Lung (tissue), 12 donors: Measurements from ENCODE around the gene RPS2. TPM values are rescaled to one million over a fixed set of nuclear protein-coding genes. Genes with fewer than 3 reads are reported as not detected.

ENCODE experiments used
- ATAC-seq: fragments of 200-7000 bp; cut with Tn5 transposase; one replicate; pipeline ENCODE4 v1.9.1; 2020; ENCODE audit warnings: moderate number of reproducible peaks; ENCODE audit not compliant: insufficient read depth, low FRiP score
- DNase-seq, 3 donors: peaks; one replicate each; pipeline ENCODE4 v3.0.0-alpha.2; 2013 to 2017
- H3K27ac ChIP-seq, 2 donors: one replicate each; pipeline ENCODE4 v1.5.1; 2013; ENCODE audit warnings: mild to moderate bottlenecking in 2 of 2, moderate library complexity in 2 of 2, control low read depth in 1 of 2, inconsistent platforms in 1 of 2, low read depth in 1 of 2, low read length in 1 of 2
- H3K27me3 ChIP-seq, 3 donors: one replicate each; pipeline ENCODE4 v1.5.1; 2013; ENCODE audit warnings: low read length in 2 of 3; ENCODE audit not compliant: control insufficient read depth in 3 of 3, insufficient read depth in 3 of 3
- H3K36me3 ChIP-seq, 4 donors: one replicate each; pipeline ENCODE4 v1.5.1; 2013; ENCODE audit warnings: low read length in 4 of 4, mild to moderate bottlenecking in 1 of 4, moderate library complexity in 1 of 4; ENCODE audit not compliant: control insufficient read depth in 4 of 4, insufficient read depth in 4 of 4
- H3K4me1 ChIP-seq, 5 donors: one replicate each; pipeline ENCODE4 v1.5.1; 2013; ENCODE audit warnings: low read length in 5 of 5, mild to moderate bottlenecking in 2 of 5, moderate library complexity in 1 of 5; ENCODE audit not compliant: control insufficient read depth in 5 of 5, insufficient read depth in 5 of 5
- H3K4me3 ChIP-seq: one replicate; pipeline ENCODE4 v1.5.1; 2013; ENCODE audit warnings: mild to moderate bottlenecking, control low read depth, moderate library complexity
- H3K9ac ChIP-seq, 2 donors: one replicate each; pipeline ENCODE4 v1.5.1; 2013; ENCODE audit warnings: low read length in 2 of 2, control low read depth in 1 of 2; ENCODE audit not compliant: insufficient read depth in 1 of 2
- H3K9me3 ChIP-seq, 4 donors: one replicate each; pipeline ENCODE4 v1.5.1; 2013; ENCODE audit warnings: low read length in 3 of 4, mild to moderate bottlenecking in 1 of 4, moderate library complexity in 1 of 4; ENCODE audit not compliant: control insufficient read depth in 4 of 4, insufficient read depth in 3 of 4
- CTCF ChIP-seq: IDR thresholded peaks from 2 replicates; pipeline ENCODE4 v1.5.1; 2012; ENCODE audit warnings: mild to moderate bottlenecking; ENCODE audit errors: control extremely low read depth, extremely low read depth
- WGBS, 2 donors: extraction: QIAGEN DNeasy Blood & Tissue Kit; methylation state at CpG; one replicate each; pipeline ENCODE4 v1.1.7; 2013; 5-methylcytosine and 5-hydroxymethylcytosine counted together
- polyA plus RNA-seq, 2 donors: library from polyadenylated mRNA; stranded (reverse); fragments of 200-250 nt; gene quantifications; one replicate each; pipeline ENCODE4 v1.2.1, GENCODE V29; 2013
- total RNA-seq, 2 donors: library from RNA; depleted of rRNA in 1 of 2; stranded (reverse); fragments of >200 nt in 1 of 2; gene quantifications; one replicate each; pipeline ENCODE4 v1.2.1, GENCODE V29; 2014 to 2021
- donor health status: control.
- donor health status: control.
- donor health status: Bipolar disorder and iron deficiency.
- donor health status: healthy.
- donor health status: DM: yes; HTN: yes; CAD: no.

The RPS2 gene
- total and polyA plus RNA-seq, 4 donors: 1,331 to 5,214 (median 2,779) TPM

- Histone ChIP-seq H3K27me3 (peaks cover 0 to 30% (median 27%) of the 10 kb centered on the region in 3 donors), H3K9ac (no peak overlapping the region), H3K36me3 (peaks cover 0 to 10% (median 7%) of the 10 kb centered on the region in 4 donors), H3K4me3 (no peak overlapping the region), H3K9me3 (no peaks in the 10 kb centered on the region), H3K27ac (no peak overlapping the region), H3K4me1 (peaks cover 0 to 7% (median 6%) of the 10 kb centered on the region in 5 donors)
- ATAC-seq: no peak
- DNase-seq: no peak
- WGBS, 2 donors: 2 to 5% methylated on average over 18 of the region's 18 CpGs
- TF ChIP-seq CTCF: no peak
Measured at GRCh38 chr16:1991135-1991551, 26.5 kb upstream of the RPS2 start.

GRCh38 chr16:1990351-1991134, 25.9 kb upstream of the RPS2 start:
- WGBS, 2 donors: 3% methylated on average over 38 to 50 of the region's 50 CpGs
- no peak overlapping the region for H3K4me3 ChIP-seq
- no peak for TF ChIP-seq CTCF
- no peak overlapping the region for H3K27ac ChIP-seq
- no peaks in the 10 kb centered on the region for H3K9me3 ChIP-seq
- peaks cover 0 to 30% (median 27%) of the 10 kb centered on the region in 3 donors for H3K27me3 ChIP-seq
- peaks cover 0 to 9% (median 6%) of the 10 kb centered on the region in 5 donors for H3K4me1 ChIP-seq
- ATAC-seq (no peak), DNase-seq (no peak)
- H3K36me3 ChIP-seq: peaks cover 0 to 15% (median 12%) of the 10 kb centered on the region in 4 donors
- no peak overlapping the region for H3K9ac ChIP-seq

GRCh38 chr16:1990101-1990350, 25.4 kb upstream of the RPS2 start:
- Histone ChIP-seq H3K4me3 (no peak overlapping the region), H3K27ac (no peak overlapping the region), H3K9me3 (no peaks in the 10 kb centered on the region), H3K4me1 (peaks cover 3 to 14% (median 7%) of the 10 kb centered on the region in 5 donors), H3K9ac (no peak overlapping the region), H3K36me3 (peaks cover 0 to 15% (median 11%) of the 10 kb centered on the region in 4 donors), H3K27me3 (peaks cover 0 to 30% (median 27%) of the 10 kb centered on the region in 3 donors)
- ATAC-seq: no peak
- DNase-seq: no peak
- 1% methylated on average over 25 of the region's 25 CpGs; no CpG with 5 or more reads in 1 of the 2 donors for WGBS, 2 donors
- no peak for TF ChIP-seq CTCF
